Stimulated activated naive CD4-positive, alpha-beta T cell (primary cell): ENCODE measurements around the gene DIAPH1.

ENCODE experiments used
- DNase-seq, 6 experiments: peaks; one replicate each; lab custom pipeline; 2025; lab: John Stamatoyannopoulos, UW

The DIAPH1 gene

GRCh38 chr5:141639357-141640050 lies 20.7 kb upstream of the DIAPH1 start:
- no peak for DNase-seq

DNA sequence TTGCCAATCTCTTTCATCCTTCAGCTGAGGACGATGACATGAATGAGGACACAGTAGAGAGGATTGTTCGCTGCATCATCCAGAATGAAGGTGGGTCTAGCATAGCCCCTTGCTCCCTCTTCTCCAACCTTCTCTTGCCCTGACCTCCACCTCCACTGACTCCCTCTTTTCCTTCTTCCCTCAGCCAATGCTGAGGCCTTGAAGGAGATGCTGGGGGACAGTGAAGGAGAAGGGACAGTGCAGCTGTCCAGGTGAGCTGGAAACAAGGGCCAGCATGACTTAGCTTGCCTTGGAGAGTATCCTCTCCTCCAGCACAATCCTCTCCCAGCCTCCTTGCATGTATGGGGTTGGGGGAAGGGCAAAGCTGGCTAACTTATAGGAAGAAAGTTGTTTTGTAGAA lies 20.0 kb upstream of the DIAPH1 start:
- no peak for DNase-seq

- DNase-seq, result peak; percentile 20 to 56 (median 48)
Observed at GRCh38 chr5:141637767-141638419, 19.1 kb upstream of the DIAPH1 start.

- peak; percentile 27 to 72 (median 60) for DNase-seq
Observed at GRCh38 chr5:141637123-141637766, 18.4 kb upstream of the DIAPH1 start.

DNA sequence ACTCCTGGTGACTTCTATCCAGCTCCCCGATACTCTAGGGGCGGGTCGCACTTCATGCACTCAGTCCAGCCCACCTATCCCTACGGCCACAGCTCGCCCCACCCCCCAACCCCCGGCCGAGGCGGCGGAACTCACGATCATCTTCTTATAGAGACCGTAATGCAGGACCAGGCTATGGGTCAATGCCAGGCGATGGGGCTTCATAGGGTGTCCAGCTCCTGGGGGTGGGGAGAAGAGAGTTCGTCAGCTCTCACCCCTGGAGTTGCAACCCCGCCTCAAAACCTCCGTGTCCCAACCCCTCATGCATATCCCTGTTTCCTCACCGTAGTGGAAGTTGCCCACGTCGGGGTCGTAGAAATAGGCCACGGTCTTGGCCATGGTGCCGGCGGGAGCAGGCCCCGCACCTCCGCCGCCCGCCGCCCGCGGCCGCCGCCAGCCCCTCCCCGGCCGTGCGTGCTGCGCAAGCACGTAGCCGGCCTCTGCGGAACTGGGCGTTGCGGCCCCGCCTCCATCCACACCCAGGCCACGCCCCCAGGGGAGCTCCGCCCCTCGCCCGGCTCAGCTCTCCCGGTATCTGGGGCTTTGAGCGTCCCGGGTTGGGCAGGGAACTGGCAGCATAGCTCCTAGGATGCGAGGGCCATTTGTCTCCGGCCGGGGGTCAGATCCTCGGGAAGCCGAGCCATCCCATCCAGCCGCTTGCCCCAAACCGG lies 17.8 kb upstream of the DIAPH1 start, which contains the start of the genes HDAC3 and RELL2:
HDAC3 (minus strand) TSS at position 437 of the 710 bp plus-strand sequence; CDS start at position 378, 59 bp downstream.
RELL2 (plus strand) TSS at position 585 of the 710 bp plus-strand sequence. CDS start 1,229 bp downstream, outside the sequence.
- DNase-seq, result peak; percentile 80 to 94 (median 90)

DNA sequence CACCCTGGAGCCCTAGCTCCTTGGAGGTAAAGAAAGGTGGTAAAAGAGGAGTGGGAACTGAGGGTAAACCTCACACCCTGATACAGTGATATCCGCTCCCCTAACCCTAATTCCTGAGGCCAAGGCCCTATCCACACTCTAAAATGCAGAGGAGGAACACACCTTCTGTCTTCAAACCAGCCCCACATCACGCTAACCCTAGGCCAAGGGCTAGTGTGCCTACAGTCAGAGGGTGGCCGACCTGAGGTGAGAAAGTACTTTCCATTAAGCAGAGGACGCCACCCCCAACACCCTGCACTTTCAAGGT lies 17.3 kb upstream of the DIAPH1 start:
- DNase-seq, result peak in 1 of 6 experiments; percentile 27

DNA sequence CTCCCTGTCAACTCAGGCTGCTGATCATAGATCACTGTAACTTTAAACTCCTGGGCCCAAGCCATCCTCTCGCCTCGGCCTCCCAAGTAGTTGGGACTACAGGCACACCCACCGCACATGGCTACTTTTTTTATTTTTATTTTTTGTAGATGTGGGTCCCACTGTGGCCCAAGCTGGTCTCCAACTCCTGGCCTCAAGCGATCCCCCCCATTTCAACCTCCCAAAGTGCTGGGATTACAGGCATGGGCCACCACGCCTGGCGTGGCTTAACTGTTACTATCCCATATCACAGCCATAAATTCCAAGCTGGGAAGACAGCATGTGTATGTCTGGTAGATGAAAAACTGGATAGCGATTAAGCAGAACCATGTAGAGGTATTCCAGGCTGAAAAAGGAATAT lies 16.8 kb upstream of the DIAPH1 start:
- no peak for DNase-seq

GRCh38 chr5:141634720-141635119 lies 15.9 kb upstream of the DIAPH1 start:
- DNase-seq, result no peak

- no peak for DNase-seq
Observed at GRCh38 chr5:141633871-141634561, 15.2 kb upstream of the DIAPH1 start.

DNA sequence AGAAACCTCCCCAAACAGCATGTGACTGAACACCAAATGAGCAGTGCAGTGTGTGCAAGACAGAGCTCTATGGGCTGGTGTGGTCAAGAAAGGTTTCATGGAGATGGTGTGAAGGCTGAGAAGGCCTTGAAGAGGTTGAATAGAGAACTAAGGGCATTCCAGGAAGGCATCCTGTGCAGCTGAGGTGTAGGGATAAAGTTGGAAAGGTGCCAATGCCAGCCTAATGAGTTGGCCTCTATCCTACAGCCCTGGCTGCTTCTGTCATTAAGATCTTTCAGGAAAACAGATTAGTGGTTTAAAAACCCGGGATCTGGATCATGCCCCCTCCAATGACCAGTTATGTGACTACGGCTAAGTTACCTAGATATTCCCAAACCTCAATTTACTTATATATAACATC lies 13.8 kb upstream of the DIAPH1 start:
- DNase-seq, result no peak

DNA sequence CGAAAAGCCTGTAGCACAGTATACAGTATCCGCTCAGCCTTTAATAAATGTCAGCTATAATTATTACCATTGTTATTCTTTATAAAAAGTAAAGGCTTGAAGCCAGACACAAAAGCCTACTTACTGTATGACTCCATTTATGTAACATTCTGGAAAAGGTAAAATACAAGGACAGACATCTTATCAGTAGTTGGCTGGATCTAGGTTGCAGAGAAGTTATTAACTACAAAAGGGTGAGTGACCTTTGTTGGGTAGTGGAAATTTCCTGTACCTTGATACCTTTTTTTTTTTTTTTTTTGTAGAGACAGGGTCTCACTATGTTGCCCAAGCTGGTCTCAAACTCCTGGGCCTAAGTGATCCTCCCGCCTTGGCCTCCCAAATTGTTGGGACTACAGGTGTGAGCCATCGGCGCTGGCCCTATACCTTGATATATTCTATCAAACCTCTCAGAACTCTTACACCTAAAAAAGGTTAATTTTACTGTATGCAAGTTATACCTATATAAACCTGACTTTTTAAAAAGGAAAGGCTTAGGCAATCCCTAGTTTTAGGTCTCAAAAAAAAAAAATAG lies 11.9 kb upstream of the DIAPH1 start:
- no peak for DNase-seq

- no peak for DNase-seq
Observed at GRCh38 chr5:141628175-141628788, 9.5 kb upstream of the DIAPH1 start.

- no peak for DNase-seq
Observed at GRCh38 chr5:141623611-141624010, 4.8 kb upstream of the DIAPH1 start.

DNA sequence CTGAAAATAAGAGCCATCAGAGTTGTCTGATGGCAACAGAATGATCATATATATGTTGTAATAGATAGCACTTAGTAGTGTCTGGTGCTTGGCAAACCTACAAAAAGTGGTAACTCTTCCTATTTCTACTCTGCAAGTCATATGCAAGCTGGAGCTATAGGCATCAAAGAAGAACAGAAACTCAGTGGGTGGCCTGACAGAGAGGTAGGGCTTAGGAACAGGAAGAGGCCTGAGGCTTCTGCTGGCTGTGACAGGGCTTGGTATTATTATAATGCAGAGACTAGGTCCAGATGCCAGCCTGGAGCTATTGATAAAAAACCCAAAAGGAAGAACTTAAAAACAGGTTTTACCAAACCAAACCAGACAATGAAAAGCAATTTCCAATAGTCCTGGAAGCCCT lies 4.4 kb upstream of the DIAPH1 start:
- no peak for DNase-seq

DNA sequence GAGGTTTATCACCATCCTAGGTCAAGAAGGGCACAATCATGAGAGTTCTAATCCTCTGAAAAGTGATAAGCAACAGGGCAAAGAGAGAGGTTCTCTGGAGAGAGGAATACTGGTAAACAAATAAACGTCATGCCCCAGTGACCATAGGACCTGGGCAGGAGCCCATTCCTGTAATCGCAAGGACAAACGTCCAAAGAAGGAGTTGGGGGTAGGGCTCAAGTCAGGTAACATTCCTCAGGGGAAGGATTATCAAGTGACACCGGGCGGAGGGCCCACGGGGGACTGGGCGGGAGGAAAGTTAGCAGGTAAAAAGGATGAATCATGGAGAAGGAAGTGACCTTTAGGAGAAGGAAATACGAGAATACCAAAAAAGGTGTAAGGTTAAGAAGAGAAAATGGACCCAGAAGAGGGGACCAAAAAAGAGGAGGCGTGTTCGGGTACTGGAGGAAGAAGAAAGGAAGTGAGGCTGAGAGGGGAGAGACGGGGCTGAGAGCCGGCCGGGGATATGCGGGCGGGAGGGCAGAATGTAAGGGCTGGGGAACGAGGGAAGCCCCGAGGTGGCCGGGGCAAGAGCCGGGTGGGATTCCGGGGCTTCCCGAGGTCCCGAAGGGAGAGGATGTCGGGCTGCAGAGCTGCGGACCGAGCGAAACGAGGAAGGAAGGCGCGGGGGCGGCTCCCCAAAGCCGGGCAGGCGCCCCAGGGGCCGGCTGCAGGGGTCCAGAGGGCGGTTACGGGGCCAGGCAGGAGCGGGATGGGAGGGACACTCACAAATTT lies 583 bp downstream of the DIAPH1 start:
- peak; percentile 29 to 62 (median 52) for DNase-seq

- peak in 3 of 6 experiments; percentile 4 to 45 (median 29) for DNase-seq
Observed at GRCh38 chr5:141617682-141618029, 1.1 kb downstream of the DIAPH1 start.

- DNase-seq, result no peak
Observed at GRCh38 chr5:141617128-141617527, 1.7 kb downstream of the DIAPH1 start.

GRCh38 chr5:141615991-141616720 lies 2.6 kb downstream of the DIAPH1 start:
- DNase-seq, result no peak

GRCh38 chr5:141613344-141613743 lies 5.5 kb downstream of the DIAPH1 start:
- DNase-seq, result no peak

DNA sequence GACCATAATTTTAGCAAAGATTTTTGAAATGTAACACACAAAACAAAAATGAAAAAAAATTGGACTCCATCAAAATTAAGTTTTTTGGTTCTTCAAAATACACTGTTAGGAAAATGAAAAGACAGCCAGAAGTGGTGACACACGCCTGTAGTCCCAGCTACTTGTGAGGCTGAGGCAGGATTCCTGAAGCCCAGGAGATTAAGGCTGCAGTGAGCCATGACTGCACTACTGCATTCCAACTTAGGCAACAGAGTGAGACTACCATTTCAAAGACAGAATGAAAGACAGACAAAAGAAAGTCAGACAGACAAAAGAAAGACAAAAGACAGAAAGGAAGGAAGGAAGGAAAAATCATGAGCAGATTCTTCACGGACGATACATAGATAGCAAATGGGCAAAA lies 7.5 kb downstream of the DIAPH1 start:
- DNase-seq, result no peak
